HepG2 (cell line): Measurements from ENCODE around the gene WDR18. TPM values are rescaled to one million over a fixed set of nuclear protein-coding genes. Genes with fewer than 3 reads are reported as not detected.

Experiments
- AGO1 ChIP-seq: fragments of 200-400 bp; formaldehyde crosslinking; IDR thresholded peaks from 2 replicates; pipeline ENCODE4 v1.6.1; 2017; ENCODE audit warnings: mild to moderate bottlenecking, low read depth, low read length, moderate library complexity; ENCODE audit not compliant: poor library complexity, severe bottlenecking
- CREB1 ChIP-seq, 2 experiments: fragments of 450-650 bp in 1 of 2; IDR thresholded peaks; 2 replicates each; pipeline ENCODE4 v1.6.1; 2016 to 2017; ENCODE audit warnings: control low read depth in 1 of 2, mild to moderate bottlenecking in 1 of 2, missing compliant biosample characterization in 1 of 2, missing genetic modification characterization in 1 of 2
- GPN1 ChIP-seq: sonication (generic); formaldehyde crosslinking; IDR thresholded peaks from 2 replicates; pipeline ENCODE4 v1.5.1; 2020; ENCODE audit warnings: missing genetic modification reagents, borderline replicate concordance
- IRF2 ChIP-seq: IDR thresholded peaks from 2 replicates; pipeline ENCODE4 v1.6.1; 2018; ENCODE audit warnings: missing genetic modification reagents, missing compliant biosample characterization
- MEIS1 ChIP-seq: sonication (generic); formaldehyde crosslinking; IDR thresholded peaks from 2 replicates; pipeline ENCODE4 v1.9.0; 2021; ENCODE audit warnings: mild to moderate bottlenecking, missing genetic modification reagents, moderate library complexity, borderline replicate concordance
- NFYC ChIP-seq: IDR thresholded peaks from 2 replicates; pipeline ENCODE4 v1.6.1; 2016; ENCODE audit warnings: missing genetic modification reagents, missing compliant biosample characterization
- PBX3 ChIP-seq: sonication (generic); formaldehyde crosslinking; IDR thresholded peaks from 2 replicates; pipeline ENCODE4 v1.8.1; 2023; ENCODE audit warnings: missing genetic modification reagents, inconsistent platforms, borderline replicate concordance
- SP2 ChIP-seq: sonication (generic); formaldehyde crosslinking; IDR thresholded peaks from 2 replicates; pipeline ENCODE4 v1.5.1; 2020; ENCODE audit warnings: mild to moderate bottlenecking, missing genetic modification reagents
- ZEB1 ChIP-seq: IDR thresholded peaks from 2 replicates; pipeline ENCODE4 v1.6.1; 2012; ENCODE audit warnings: mild to moderate bottlenecking, low read depth, inconsistent platforms; ENCODE audit not compliant: insufficient replicate concordance
- ZHX2 ChIP-seq, 2 experiments: sonication (generic) in 1 of 2; formaldehyde crosslinking in 1 of 2; IDR thresholded peaks; 2 replicates each; pipeline versions ENCODE4 v1.6.1 to v1.9.0; 2014 to 2022; ENCODE audit warnings: antibody characterized with exemption in 1 of 2, borderline replicate concordance in 1 of 2, inconsistent platforms in 1 of 2, low read depth in 1 of 2, missing genetic modification reagents in 1 of 2
- ZMYM3 ChIP-seq: sonication (generic); formaldehyde crosslinking; IDR thresholded peaks from 2 replicates; pipeline ENCODE4 v1.5.1; 2020; ENCODE audit warnings: mild to moderate bottlenecking, missing genetic modification reagents
- ZNF879 ChIP-seq: sonication (generic); formaldehyde crosslinking; IDR thresholded peaks from 2 replicates; pipeline ENCODE4 v1.8.1; 2023; ENCODE audit warnings: missing genetic modification reagents
- polyA plus RNA-seq, 8 experiments: library from polyadenylated mRNA; depleted of rRNA in 3 of 8; stranded (reverse) in 7 of 8; unstranded in 1 of 8; fragments of >200 nt; fragmentation: Illumina TruSeq in 4 of 8; extraction: Trizol in 4 of 8; gene quantifications; 2 replicates each; pipeline versions ENCODE4 v1.2.1 to v1.2.3, GENCODE V29; 2011 to 2016; ENCODE audit warnings: low read depth in 4 of 8, missing spikeins in 1 of 8, mixed read lengths in 1 of 8; ENCODE audit not compliant: insufficient read depth in 1 of 8
- total RNA-seq, 5 experiments: library from RNA; depleted of rRNA; stranded (reverse); fragments of >200 nt; fragmentation: Illumina TruSeq; extraction: Trizol; gene quantifications; 2 replicates each; pipeline ENCODE4 v1.2.3, GENCODE V29; 2016; ENCODE audit warnings: low read depth in 1 of 5
- TF ChIP-seq, protein P1 (sequence below): sonication (generic); formaldehyde crosslinking; IDR thresholded peaks from 2 replicates; pipeline ENCODE4 v1.5.1; 2020; ENCODE audit warnings: mild to moderate bottlenecking, moderate library complexity, missing genetic modification reagents
- TF ChIP-seq, protein P2 (sequence below): sonication (generic); formaldehyde crosslinking; IDR thresholded peaks from 2 replicates; pipeline ENCODE4 v1.9.0; 2021; ENCODE audit warnings: missing genetic modification reagents, mild to moderate bottlenecking, borderline replicate concordance

The WDR18 gene
- total and polyA plus RNA-seq, 2 of the 13 experiments (the other 11 are each of a cell fraction or from before 2014, with no cell fraction given): 36.4 to 47.6 TPM

DNA sequence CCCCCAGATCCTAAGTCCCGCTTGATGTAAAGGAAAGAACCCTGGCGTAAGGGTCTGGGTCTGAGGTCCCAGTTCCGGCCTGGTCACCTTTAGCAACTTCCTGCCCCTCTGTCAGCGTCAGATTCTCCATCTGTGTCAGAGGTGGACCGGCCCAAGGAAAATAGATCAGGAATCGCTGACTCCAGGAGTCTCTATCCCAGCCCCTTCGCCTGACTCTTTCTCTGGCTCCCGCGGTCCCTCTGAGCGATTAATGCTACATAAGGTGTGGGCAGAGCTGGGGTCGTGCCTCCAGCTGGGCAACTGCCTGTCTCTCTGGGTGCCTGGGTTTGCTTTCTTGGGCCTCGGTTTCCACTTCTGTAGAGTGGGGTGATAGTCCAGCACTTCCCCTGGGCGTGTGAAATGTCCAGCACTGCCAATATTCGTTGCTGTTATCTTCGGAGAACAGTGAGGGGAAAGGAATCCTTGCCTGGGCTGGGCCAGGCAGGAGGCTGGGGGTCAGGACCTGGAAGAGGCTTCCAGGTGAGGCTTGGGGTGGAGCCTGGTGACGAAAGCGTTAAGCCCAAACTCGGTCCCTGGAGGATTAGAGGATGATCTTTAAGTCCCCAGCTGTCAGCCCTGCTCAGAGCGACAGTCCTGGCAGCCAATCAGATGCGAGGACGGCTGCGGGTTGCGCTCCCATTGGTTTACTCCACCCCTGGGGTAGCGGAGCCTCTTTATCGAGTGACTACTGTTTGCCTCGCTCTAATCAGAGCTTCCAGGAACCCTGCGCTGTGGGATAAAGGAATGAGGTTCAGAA, 56.5 kb downstream of the WDR18 start (continued):
- TF ChIP-seq ZHX2 (IDR thresholded peaks at IDR 0.05; ENCODE audit: low read depth): 0 out of 2 replicates have a peak, but pooled peaks have one; percentile 15
- no peak for TF ChIP-seq ZHX2 (CRISPR knock-in tag; IDR thresholded peaks at IDR 0.05; ENCODE audit: borderline replicate concordance)
- no peak for TF ChIP-seq IRF2 (CRISPR knock-in tag)
- peak; percentile 98 for TF ChIP-seq NFYC (CRISPR knock-in tag)
- peak; percentile 81; the same call in 1 of the 2 replicates for TF ChIP-seq PBX3 (CRISPR knock-in tag)
- TF ChIP-seq, protein P1, sequence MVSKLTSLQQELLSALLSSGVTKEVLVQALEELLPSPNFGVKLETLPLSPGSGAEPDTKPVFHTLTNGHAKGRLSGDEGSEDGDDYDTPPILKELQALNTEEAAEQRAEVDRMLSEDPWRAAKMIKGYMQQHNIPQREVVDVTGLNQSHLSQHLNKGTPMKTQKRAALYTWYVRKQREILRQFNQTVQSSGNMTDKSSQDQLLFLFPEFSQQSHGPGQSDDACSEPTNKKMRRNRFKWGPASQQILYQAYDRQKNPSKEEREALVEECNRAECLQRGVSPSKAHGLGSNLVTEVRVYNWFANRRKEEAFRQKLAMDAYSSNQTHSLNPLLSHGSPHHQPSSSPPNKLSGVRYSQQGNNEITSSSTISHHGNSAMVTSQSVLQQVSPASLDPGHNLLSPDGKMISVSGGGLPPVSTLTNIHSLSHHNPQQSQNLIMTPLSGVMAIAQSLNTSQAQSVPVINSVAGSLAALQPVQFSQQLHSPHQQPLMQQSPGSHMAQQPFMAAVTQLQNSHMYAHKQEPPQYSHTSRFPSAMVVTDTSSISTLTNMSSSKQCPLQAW (CRISPR knock-in tag): 0 out of 2 replicates have a peak, but pooled peaks have one; percentile 29
- TF ChIP-seq, protein P2, sequence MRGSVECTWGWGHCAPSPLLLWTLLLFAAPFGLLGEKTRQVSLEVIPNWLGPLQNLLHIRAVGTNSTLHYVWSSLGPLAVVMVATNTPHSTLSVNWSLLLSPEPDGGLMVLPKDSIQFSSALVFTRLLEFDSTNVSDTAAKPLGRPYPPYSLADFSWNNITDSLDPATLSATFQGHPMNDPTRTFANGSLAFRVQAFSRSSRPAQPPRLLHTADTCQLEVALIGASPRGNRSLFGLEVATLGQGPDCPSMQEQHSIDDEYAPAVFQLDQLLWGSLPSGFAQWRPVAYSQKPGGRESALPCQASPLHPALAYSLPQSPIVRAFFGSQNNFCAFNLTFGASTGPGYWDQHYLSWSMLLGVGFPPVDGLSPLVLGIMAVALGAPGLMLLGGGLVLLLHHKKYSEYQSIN (CRISPR knock-in tag): no peak
- no peak for TF ChIP-seq GPN1 (CRISPR knock-in tag)
- TF ChIP-seq ZEB1: peak; percentile 73
- no peak for TF ChIP-seq ZNF879
- peak; percentile 24 for TF ChIP-seq AGO1
- peak; percentile 67; the same call in 1 of the 2 replicates for TF ChIP-seq ZMYM3 (CRISPR knock-in tag)
- TF ChIP-seq SP2: peak; percentile 96
- TF ChIP-seq MEIS1: peak; percentile 67; the same call in 1 of the 2 replicates
- peak; percentile 24; the same call in 1 of the 2 replicates for TF ChIP-seq CREB1 (IDR thresholded peaks at IDR 0.05)
- TF ChIP-seq CREB1 (CRISPR knock-in tag; IDR thresholded peaks at IDR 0.05): peak; percentile 72; the same call in 1 of the 2 replicates
